ENCODE results near the gene CFAP90. TPM values are rescaled to one million over a fixed set of nuclear protein-coding genes. Genes with fewer than 3 reads are reported as not detected.

CFAP90 gene
- total RNA-seq, 1 donor from 2014 or later = not detected

DNA sequence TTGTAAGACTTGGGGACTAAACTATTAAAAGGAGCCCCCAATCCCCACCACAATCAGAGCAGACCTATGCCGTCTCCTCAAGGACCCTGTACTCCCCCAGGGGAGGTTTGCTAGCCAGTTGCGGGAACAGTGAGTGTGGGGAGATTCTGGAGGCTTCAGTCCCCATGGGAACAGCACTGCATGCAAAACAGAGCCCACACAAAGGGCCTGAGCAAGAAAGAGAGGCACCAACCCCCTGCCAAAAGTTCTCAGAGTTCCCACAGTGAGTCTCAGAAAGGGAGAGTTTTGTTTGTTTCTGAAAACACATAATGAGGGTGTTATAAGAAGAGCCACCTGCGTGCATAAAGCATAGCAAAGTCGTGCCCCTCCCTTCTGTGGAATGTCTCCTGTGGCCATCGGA is 56.6 kb downstream of the CFAP90 start:
- POLR2A ChIA-PET = no interaction called here
- intact Hi-C loops (cut with micrococcal nuclease) = no loop called here
- Mint-ChIP-seq H3K27ac (no peak overlapping the region), H3K27me3 (peaks cover 3% of the 10 kb centered on the region), H3K4me3 (no peak overlapping the region), H3K4me1 (no peaks in the 10 kb centered on the region), H3K9me3 (no peaks in the 10 kb centered on the region), H3K36me3 (ENCODE audit: low read depth) (no peaks in the 10 kb centered on the region)
- ATAC-seq (ENCODE audit: low read depth) = no peak
- CTCF ChIA-PET = no interaction called here
- no peak for DNase-seq
- TF ChIP-seq, protein P1, sequence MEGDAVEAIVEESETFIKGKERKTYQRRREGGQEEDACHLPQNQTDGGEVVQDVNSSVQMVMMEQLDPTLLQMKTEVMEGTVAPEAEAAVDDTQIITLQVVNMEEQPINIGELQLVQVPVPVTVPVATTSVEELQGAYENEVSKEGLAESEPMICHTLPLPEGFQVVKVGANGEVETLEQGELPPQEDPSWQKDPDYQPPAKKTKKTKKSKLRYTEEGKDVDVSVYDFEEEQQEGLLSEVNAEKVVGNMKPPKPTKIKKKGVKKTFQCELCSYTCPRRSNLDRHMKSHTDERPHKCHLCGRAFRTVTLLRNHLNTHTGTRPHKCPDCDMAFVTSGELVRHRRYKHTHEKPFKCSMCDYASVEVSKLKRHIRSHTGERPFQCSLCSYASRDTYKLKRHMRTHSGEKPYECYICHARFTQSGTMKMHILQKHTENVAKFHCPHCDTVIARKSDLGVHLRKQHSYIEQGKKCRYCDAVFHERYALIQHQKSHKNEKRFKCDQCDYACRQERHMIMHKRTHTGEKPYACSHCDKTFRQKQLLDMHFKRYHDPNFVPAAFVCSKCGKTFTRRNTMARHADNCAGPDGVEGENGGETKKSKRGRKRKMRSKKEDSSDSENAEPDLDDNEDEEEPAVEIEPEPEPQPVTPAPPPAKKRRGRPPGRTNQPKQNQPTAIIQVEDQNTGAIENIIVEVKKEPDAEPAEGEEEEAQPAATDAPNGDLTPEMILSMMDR (IDR thresholded peaks at IDR 0.05) = no peak

DNA sequence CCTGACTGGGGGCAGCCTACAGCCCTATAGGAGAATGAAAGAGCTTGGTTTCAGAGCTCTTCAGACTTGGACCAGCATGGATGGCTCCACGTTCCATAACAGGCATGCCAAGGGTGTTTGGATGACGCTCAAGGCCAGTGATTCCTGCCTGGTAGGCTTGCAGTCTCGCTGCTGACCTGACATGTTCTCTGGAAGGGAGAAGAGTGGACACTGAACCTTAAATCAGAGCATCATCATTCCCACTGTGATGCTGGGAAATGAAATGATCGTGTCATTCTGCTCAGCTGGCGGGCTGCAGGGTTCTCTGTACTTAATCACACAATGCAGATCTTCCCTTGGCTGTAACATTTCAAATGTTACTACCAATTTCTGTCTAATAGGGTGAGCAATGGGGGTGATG is 57.0 kb downstream of the CFAP90 start:
- Mint-ChIP-seq H3K27me3 (peaks cover 3% of the 10 kb centered on the region), H3K27ac (no peak overlapping the region), H3K4me3 (no peak overlapping the region), H3K36me3 (ENCODE audit: low read depth) (no peaks in the 10 kb centered on the region), H3K4me1 (no peaks in the 10 kb centered on the region), H3K9me3 (no peaks in the 10 kb centered on the region)
- ChIA-PET CTCF (no interaction called here), POLR2A (no interaction called here)
- intact Hi-C loops (cut with micrococcal nuclease) = no loop called here
- TF ChIP-seq, protein P1 (IDR thresholded peaks at IDR 0.05) = no peak
- DNase-seq (no peak), ATAC-seq (ENCODE audit: low read depth) (no peak)

DNA sequence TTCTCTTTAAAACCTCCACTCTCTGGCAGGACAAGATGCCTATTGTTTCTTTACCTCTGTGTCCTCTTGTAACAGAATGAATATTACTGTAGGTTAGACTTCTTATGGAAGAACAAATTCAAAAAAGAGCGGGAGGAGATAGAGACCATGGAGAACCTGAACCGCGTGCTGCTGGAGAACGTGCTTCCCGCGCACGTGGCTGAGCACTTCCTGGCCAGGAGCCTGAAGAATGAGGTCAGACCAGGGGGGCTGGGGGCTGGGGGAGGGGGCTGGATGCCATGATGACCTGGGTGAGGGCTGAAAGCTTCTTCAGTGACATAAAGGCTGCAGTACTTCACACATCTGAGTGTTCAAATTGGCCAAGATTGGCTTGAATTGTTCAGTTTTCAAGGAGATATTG is 61.4 kb downstream of the CFAP90 start:
- no peak for DNase-seq
- ATAC-seq (ENCODE audit: low read depth) = no peak
- H3K4me3 Mint-ChIP-seq = no peak overlapping the region
- ChIA-PET POLR2A (no interaction called here), CTCF (no interaction called here)
- no peaks in the 10 kb centered on the region for H3K36me3 Mint-ChIP-seq (ENCODE audit: low read depth)
- H3K27me3 Mint-ChIP-seq = peaks cover 3% of the 10 kb centered on the region
- no peaks in the 10 kb centered on the region for H3K4me1 Mint-ChIP-seq
- intact Hi-C loops (cut with micrococcal nuclease) = no loop called here
- TF ChIP-seq, protein P1 (IDR thresholded peaks at IDR 0.05) = no peak
- no peaks in the 10 kb centered on the region for H3K9me3 Mint-ChIP-seq
- H3K27ac Mint-ChIP-seq = no peak overlapping the region

DNA sequence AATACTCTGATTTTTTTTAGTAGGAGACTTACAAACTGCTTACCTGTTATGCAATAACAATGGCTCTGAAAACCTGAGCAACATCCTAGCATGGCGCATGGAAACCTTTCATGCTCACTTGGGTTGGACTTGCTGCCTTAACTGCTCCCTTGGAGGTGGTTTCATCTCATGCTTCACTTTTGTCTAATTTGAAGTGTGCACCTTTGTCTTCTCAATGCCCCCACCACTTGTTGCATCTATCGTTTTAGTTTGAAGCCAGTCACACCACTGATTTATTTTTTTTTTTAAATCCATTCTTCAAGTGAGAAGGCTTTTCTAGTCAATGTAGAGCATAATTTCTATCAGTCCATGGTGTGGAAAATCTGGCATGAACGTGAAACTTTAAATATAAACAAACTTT is 63.2 kb downstream of the CFAP90 start:
- POLR2A ChIA-PET = no interaction called here
- no peak for ATAC-seq (ENCODE audit: low read depth)

DNA sequence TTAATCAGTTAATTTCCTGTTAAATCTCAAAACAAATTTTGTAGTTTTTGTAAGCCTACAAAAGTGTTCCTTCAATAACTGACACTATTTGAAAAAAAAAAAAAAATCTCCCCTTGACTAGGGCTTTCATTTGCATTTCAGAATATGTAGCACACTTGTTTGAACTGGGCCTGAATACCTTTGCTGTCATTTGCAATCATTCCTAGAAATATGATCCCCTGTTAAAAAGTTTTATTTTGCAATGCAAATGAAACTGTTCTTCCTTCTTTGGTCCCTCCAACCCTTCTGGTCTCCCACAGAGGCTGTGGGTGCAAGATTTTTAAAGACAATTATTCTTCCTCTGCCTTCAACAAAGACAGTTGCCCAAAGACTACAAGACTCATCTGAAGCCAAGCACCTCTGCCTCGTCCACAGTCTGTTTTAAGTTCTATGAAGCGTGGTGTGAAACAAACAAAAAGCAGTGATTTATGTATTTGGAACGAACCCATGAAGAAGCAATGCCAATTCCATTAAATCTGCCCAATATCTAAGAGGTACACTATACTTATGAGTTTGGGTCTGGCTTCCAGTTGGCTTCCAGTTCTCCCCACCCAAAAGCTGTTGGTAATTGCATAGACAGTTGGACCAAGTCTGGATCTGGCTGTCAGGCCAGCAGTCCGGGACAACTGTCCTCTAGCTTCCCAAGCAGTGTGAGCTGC is 66.1 kb downstream of the CFAP90 start:
- POLR2A ChIA-PET = no interaction called here
- CTCF ChIA-PET = no interaction called here
- intact Hi-C loops (cut with micrococcal nuclease) = no loop called here
- Mint-ChIP-seq H3K9me3 (no peaks in the 10 kb centered on the region), H3K4me1 (no peaks in the 10 kb centered on the region), H3K27me3 (peaks cover 3% of the 10 kb centered on the region), H3K4me3 (no peak overlapping the region), H3K36me3 (ENCODE audit: low read depth) (no peaks in the 10 kb centered on the region), H3K27ac (no peak overlapping the region)
- ATAC-seq (ENCODE audit: low read depth) (no peak), DNase-seq (no peak)
- TF ChIP-seq, protein P1 (IDR thresholded peaks at IDR 0.05) = no peak

More for the DNA sequence above, 63.2 kb downstream of the CFAP90 start:
- Mint-ChIP-seq H3K9me3 (no peaks in the 10 kb centered on the region), H3K4me3 (no peak overlapping the region), H3K4me1 (no peaks in the 10 kb centered on the region), H3K27ac (no peak overlapping the region), H3K36me3 (ENCODE audit: low read depth) (no peaks in the 10 kb centered on the region), H3K27me3 (peaks cover 6% of the 10 kb centered on the region)
- no peak for DNase-seq
- CTCF ChIA-PET = no interaction called here
- TF ChIP-seq, protein P1 (IDR thresholded peaks at IDR 0.05) = no peak
- intact Hi-C loops (cut with micrococcal nuclease) = no loop called here
